MCF 10A (cell line): ENCODE measurements around the gene CDRT4. TPM values are rescaled to one million over a fixed set of nuclear protein-coding genes. Genes with fewer than 3 reads are reported as not detected.

ENCODE experiments used
- BruUV-seq: library from RNA; stranded (reverse); fragments of 400-500 nt; replicated peaks from 2 replicates; lab custom pipeline; 2021; lab: Mats Ljungman, UMichigan
- CTCF ChIA-PET: fragments of 300-600 bp; sonication (Branson Sonifier 250); formaldehyde crosslinking; extraction: SDS; loops from one replicate; lab custom pipeline; 2021; ENCODE audit warnings: antibody characterized with exemption, inconsistent platforms; lab: Yijun Ruan, JAX
- POLR2A ChIA-PET: fragments of 300-600, 350-650 bp; sonication (Branson Sonifier 250); formaldehyde crosslinking; extraction: SDS; loops from one replicate; lab custom pipeline; 2020; ENCODE audit warnings: antibody characterized with exemption, inconsistent platforms; lab: Yijun Ruan, JAX
- DNase-seq: peaks from one replicate; pipeline ENCODE4 v3.0.0-alpha.2; 2018; ENCODE audit not compliant: unreplicated experiment
- H3K27ac Mint-ChIP-seq: one replicate; pipeline ENCODE4 v1.8.0; 2022; ENCODE audit warnings: mild to moderate bottlenecking, low read depth, mixed read lengths; ENCODE audit not compliant: unreplicated experiment
- H3K27me3 Mint-ChIP-seq: one replicate; pipeline ENCODE4 v1.8.0; 2022; ENCODE audit warnings: mixed read lengths; ENCODE audit not compliant: insufficient read depth, unreplicated experiment
- H3K36me3 Mint-ChIP-seq: one replicate; pipeline ENCODE4 v1.8.0; 2022; ENCODE audit warnings: mild to moderate bottlenecking, moderate library complexity, mixed read lengths; ENCODE audit not compliant: insufficient read depth, unreplicated experiment
- H3K4me1 Mint-ChIP-seq: one replicate; pipeline ENCODE4 v1.8.0; 2022; ENCODE audit warnings: mixed read lengths; ENCODE audit not compliant: insufficient read depth, unreplicated experiment
- H3K4me3 Mint-ChIP-seq: one replicate; pipeline ENCODE4 v1.8.0; 2022; ENCODE audit warnings: mild to moderate bottlenecking, moderate library complexity, mixed read lengths; ENCODE audit not compliant: unreplicated experiment
- H3K9me3 Mint-ChIP-seq: one replicate; pipeline ENCODE4 v1.8.0; 2022; ENCODE audit warnings: mixed read lengths; ENCODE audit not compliant: unreplicated experiment
- CTCF ChIP-seq: fragments of 200-600 bp; IDR thresholded peaks from one replicate; pipeline ENCODE4 v1.8.0; 2022; ENCODE audit warnings: antibody characterized with exemption, mild to moderate bottlenecking; ENCODE audit not compliant: unreplicated experiment
- intact Hi-C: fragments of 100-400 bp; cut with micrococcal nuclease; formaldehyde crosslinking; loops from 2 replicates; pipeline ENCODE4 v1.14.1; 2022
- total RNA-seq: library from RNA; stranded (reverse); gene quantifications from 2 replicates; pipeline ENCODE4 v1.2.3, GENCODE V29; 2022

The CDRT4 gene
- total RNA-seq, 1 experiment from 2014 or later, result 11.3 TPM

GRCh38 chr17:15438491-15439105, 28.8 kb downstream of the CDRT4 start:
- Mint-ChIP-seq H3K4me3 (no peak overlapping the region), H3K4me1 (no peaks in the 10 kb centered on the region), H3K36me3 (no peaks in the 10 kb centered on the region), H3K9me3 (no peaks in the 10 kb centered on the region), H3K27me3 (no peaks in the 10 kb centered on the region), H3K27ac (no peak overlapping the region)
- DNase-seq, result no peak
- no TSS peak for BruUV-seq
- CTCF ChIA-PET, result interaction anchor here (0.6 to 0.9 kb wide), 2 partner anchors 17 to 64 kb away, joined by 3 to 5 read pairs; no protein-coding TSS in a partner anchor
- no peak for TF ChIP-seq CTCF
- POLR2A ChIA-PET, result no interaction called here
- intact Hi-C loops, result no loop called here

GRCh38 chr17:15437303-15437635, 30.2 kb downstream of the CDRT4 start:
- TF ChIP-seq CTCF, result no peak
- Mint-ChIP-seq H3K4me3 (no peak overlapping the region), H3K4me1 (no peaks in the 10 kb centered on the region), H3K27me3 (no peaks in the 10 kb centered on the region), H3K9me3 (no peaks in the 10 kb centered on the region), H3K27ac (no peak overlapping the region), H3K36me3 (no peaks in the 10 kb centered on the region)
- intact Hi-C loops, result no loop called here
- ChIA-PET CTCF (interaction anchor here (0.7 to 1.6 kb wide), 2 partner anchors 20 to 130 kb away, joined by 3 to 7 read pairs; no protein-coding TSS in a partner anchor), POLR2A (no interaction called here)
- no TSS peak for BruUV-seq
- DNase-seq, result no peak

GRCh38 chr17:15436473-15437302, 30.7 kb downstream of the CDRT4 start:
- no peak overlapping the region for H3K4me3 Mint-ChIP-seq
- ChIA-PET POLR2A (no interaction called here), CTCF (interaction anchor here (0.7 to 1.6 kb wide), 2 partner anchors 21 to 130 kb away, joined by 3 to 7 read pairs; no protein-coding TSS in a partner anchor)
- no peaks in the 10 kb centered on the region for H3K9me3 Mint-ChIP-seq
- no peaks in the 10 kb centered on the region for H3K36me3 Mint-ChIP-seq
- no peak for TF ChIP-seq CTCF
- no peaks in the 10 kb centered on the region for H3K27me3 Mint-ChIP-seq
- intact Hi-C loops, result no loop called here
- BruUV-seq, result no TSS peak
- H3K27ac Mint-ChIP-seq, result no peak overlapping the region
- DNase-seq, result peak; percentile 27
- no peaks in the 10 kb centered on the region for H3K4me1 Mint-ChIP-seq

- BruUV-seq, result no TSS peak
- Mint-ChIP-seq H3K9me3 (no peaks in the 10 kb centered on the region), H3K4me1 (no peaks in the 10 kb centered on the region), H3K36me3 (no peaks in the 10 kb centered on the region), H3K4me3 (no peak overlapping the region), H3K27me3 (no peaks in the 10 kb centered on the region), H3K27ac (no peak overlapping the region)
- ChIA-PET POLR2A (interaction anchor here (0.7 kb wide), 1 partner anchor 1606 kb away, joined by 3 read pairs; no protein-coding TSS in a partner anchor), CTCF (no interaction called here)
- TF ChIP-seq CTCF, result no peak
- intact Hi-C loops, result no loop called here
- no peak for DNase-seq
These were observed 32.5 kb downstream of the CDRT4 start for GRCh38 chr17:15434956-15435355.
